NCI-H1105 treated with DMSO at 0.1 percent for 48 hours (cell line): ENCODE data around the gene DHCR7.
A peak's percentile ranks its signal among the peaks of the same experiment; 100 is the strongest.

Experiments used
- DNase-seq: peaks from one replicate; lab custom pipeline; 2025; lab: John Stamatoyannopoulos, UW

Gene DHCR7, protein sequence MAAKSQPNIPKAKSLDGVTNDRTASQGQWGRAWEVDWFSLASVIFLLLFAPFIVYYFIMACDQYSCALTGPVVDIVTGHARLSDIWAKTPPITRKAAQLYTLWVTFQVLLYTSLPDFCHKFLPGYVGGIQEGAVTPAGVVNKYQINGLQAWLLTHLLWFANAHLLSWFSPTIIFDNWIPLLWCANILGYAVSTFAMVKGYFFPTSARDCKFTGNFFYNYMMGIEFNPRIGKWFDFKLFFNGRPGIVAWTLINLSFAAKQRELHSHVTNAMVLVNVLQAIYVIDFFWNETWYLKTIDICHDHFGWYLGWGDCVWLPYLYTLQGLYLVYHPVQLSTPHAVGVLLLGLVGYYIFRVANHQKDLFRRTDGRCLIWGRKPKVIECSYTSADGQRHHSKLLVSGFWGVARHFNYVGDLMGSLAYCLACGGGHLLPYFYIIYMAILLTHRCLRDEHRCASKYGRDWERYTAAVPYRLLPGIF

DNA sequence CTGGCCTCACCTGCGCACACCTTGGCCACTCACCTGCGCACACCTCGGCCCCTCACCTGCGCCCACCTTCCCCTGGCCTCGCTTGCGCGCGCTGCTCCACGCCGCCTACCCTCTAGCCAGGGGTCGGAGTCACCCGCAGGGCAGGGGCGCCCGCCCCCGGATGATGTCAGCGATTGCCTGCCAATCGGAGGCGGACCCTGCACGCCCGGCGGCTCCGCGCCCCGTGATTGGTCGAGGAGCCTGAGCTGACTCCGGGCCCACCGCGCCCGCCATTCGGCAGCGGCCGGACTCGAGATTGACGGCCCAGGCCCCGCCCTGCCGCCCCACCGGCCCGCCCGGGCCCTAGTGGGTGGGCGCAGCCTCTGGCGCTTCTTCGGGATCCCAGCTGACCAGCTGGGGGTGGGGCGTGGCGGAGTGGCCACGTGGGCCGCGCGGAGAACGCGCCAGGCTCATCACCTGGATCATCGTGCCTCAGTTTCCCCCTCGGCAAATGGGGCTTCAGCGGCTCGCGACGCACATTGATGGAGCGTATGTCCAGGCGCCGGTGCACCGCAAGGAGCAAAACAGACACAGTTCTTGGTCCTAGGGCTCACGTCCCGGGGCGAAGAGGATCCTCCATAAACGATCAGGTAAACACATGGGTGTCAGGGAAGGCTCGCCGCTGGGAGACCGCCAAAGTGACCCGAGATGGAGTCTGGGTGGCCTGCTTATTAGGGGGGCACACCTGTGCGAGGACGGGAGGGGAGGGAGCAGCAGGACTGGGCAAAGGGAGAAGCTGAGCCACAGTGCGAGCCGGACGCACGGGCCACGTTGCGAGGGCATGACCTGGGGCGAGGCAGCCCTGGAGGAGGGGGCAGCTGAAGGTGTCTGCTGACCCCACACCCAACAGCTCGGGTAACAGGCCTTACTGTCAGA is at the start of gene DHCR7:
DHCR7 (minus strand) TSS at position 137 of the 915 bp plus-strand sequence. CDS start 3,441 bp downstream, outside the sequence.
- peak; percentile 96 for DNase-seq

DNA sequence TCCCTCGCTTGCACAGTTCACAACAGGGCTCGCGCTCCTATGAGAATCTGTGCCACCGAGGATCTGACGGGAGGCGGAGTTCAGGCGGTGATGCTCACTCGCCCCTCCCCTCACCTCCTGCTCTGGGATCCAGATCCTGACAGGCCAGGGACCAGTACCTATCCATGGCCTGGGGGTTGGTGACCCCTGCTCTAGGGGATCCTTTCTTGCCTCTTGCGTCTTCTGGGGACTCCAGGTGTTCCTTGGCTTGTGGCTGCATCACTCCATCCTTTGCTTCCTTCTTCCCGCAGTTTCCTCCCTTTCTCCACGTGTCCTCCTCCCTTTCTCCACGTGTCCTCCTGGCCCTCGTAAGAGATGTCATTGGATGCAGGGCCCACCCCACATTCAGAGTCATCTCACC is 48.2 kb upstream of the DHCR7 start:
- no peak for DNase-seq

DNA sequence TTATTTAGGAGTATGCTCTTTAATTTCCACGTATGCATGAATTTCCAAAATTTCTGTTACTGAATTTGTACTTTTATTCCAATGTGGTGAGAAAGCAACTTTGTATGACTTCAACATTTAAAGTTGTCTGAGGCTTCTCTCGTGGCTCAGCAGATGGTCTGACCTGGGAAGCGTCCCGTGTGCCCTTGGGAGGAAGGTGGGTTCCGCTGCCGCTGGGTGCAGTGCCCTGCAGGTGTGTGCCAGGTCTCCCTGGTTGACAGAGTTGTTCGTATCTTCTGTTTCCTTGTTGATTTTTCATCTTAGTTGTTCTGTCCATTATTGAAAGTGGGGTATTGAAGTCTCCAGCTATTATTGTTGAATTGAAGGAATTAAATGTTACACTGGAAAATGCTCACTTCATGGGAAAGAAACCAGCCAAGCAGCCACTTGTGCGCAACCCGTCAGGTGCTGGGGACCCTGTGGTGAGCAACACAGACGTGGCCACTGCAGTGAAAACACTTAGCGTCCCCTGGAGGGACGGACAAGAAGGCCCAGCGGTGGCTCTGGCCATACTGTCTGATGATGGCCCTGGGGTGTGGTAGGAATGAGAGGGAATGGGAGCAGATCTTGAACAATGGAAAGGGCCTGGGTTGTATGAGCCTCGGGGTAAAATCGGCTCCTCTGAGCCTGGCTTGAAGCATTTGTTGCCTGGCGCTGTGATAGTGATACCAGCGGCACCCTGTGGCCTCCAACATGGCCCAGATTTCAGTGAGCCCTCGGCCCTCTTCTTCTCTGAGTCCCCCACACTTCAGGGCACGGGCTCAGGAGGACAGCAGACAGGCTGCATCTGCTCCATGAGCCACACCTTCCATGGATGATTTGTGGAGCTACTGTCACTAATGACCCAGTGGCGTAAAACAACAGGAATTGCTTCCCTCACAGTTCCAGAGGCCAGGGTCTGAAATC is 47.4 kb upstream of the DHCR7 start:
- DNase-seq, result no peak

DNA sequence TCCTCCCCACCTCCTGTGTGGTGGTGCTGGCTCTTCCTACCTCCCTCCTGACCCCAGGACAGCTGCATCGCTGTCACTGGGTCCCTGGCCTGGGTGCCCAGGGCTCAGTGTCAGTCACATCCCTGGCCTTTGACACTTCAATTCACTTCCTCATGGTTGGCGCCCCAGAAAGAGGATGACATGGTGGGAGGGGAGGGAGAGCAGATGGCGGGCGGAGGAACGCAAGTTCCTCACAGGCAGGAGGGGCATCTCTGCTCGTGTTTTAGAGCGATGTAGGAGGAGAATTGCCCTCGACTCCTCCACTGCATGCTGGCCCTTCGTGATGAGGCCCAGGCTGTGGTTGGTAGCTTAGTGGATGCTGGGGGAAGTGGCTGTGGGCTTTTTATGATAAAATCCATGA is 43.7 kb upstream of the DHCR7 start:
- DNase-seq, result no peak

DNA sequence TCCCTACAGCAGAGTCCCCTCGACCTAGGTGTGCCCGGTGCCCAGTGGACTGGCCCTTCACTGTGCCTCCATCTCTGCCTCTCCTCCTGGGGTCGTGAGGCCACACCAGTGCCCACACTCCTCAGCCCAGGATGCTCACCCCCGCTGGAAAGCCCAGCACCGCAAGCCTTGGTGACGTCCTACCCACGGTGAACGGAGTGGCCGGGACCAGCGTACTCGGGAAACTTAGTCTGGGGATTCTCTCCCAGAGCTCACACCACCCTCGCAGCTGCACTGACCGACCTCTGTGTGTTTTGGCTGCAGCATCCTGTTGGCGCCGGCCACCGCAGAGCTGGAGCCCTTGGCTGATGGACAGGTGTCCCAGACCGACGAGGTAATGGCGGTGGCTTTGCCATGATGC is 43.3 kb upstream of the DHCR7 start:
- DNase-seq, result no peak

DNA sequence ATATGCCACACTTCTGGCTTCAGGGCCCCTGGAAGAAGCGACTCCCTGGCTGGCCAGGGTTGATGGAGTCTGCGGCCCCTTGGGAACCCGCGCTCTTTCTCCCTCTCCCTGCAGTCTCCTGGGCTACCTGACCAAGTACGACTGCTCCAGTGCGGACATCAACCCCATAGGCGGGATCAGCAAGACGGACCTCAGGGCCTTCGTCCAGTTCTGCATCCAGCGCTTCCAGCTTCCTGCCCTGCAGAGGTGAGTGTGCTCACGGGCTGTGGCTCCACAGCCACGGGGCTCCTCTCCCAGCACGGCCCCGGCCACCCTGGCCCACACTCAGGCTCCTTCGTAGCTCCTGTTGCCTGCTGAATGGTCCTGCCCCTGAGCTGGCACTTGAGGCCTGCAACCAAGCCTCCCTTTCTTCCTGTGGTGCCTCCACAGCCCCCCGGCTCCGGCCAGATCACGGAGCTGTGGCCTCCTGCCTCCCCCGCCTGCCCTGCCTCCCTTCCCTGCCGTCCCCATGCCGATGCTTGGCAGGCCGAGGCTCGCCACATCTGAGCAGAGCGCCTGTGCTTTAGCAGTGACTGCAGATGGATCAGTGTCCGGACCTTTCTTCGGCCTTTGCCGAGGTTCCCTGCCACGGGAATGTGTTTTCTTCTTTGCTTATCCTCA is 42.7 kb upstream of the DHCR7 start:
- no peak for DNase-seq

DNA sequence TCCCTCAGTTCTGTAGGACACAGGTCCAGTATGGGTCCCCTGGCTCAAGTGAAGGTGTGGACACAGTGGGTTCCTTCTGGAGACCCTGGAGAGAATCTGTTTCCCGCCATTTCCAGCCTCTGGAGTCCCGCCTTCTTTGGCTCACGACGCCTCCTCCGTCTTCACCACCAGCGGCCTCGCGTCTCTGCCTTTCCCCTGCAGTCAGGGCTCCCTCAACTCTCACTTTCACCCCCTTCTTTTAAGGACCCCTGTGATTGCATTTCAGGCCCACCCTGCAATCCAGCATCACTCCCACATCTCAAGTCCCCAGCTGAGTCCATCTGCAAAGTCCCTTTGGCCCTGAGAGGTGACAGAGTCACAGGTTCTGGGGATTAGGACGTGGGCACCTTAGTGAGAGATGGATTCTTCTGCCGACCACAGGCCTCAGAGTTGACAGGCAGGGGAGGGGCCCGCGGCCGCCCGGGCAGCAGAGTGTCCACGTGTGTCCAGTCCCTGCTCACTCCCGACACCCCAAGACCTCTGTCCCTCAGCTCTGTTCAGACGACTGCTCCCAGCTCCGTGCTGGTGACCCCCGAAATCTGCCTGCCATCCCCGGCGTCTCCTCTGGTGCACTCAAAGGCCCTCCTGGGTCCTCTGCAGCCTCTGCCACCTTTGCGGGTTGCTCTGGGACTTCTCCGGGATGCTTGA is 42.0 kb upstream of the DHCR7 start:
- no peak for DNase-seq

DNA sequence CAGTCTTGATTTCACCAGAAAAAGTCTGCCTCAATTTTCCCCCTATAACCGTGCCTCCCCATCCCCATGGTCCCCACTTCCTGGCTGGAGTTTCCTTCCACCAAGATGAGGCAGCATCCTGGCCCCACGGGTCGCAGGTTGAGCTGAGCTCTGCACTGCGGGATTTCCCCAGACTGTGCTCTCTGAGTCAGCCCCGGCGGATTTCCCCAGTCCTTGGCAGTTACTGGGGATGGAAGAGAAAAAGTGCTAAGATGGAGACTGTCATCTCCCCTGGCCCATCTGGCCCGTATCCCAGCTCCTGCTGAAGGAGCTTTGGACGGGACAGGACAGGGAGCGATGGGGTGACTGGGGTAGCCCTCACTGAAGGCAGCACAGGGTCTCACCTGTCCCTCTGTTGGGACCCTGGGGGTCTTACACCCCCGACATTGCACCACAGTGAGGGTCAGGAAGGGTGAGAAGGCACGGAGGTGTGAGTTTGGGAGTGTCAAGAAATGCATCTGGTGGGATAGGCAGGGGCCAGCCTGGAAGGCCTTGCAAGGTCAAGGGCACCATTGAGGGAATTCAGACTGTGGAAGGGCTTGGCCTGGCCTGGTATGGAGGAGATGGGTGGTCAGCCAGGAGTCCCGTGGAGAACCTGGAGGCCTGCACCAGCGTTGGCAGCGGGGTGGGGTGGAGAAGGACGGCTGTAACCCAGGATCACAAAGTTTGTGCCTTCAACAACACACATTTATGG is 41.3 kb upstream of the DHCR7 start:
- no peak for DNase-seq

DNA sequence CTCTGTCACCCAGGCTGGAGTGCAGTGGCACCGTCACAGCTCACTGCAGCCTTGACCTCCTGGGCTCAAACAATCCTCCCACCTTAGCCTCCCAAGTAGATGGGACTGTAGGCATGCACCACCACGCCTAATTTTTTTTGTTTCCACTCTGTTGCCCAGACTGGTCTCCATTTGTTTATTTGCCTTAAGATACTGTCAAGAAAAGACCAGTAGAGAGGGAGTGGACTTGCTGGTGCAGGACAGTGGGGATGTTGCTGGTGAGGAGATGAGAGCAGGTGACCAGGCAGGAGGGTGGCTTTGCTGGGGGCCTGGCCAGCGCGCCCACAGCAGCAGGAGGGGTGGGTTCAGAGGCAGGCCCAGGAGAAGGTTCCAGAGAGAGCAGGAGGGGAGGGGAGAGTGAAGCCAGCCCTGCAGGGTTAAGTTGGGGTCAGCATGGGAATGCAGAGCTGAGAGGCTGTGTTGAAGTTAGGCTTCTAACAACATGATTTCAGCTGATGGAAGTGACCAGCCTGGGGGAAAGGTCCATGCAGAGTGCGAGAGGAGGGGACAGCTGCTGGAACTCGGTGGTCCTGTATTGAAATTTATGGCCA is 40.6 kb upstream of the DHCR7 start:
- no peak for DNase-seq

DNA sequence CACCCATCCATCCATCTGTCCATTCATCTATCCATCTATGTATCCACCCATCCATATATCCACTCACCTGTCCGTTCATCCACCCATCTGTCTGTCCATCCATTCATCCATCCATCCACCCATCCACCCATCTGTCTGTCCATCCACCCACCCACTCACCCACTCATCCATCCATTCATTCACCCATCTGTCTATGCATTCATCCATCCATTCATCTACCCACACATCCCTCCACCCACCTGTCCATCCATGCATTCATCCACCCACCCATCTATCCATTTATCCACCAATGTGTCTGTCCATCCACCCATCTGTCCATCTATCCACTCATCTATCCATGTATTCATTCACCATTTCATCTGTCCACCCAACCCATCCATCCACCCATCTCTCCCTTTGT is 38.1 kb upstream of the DHCR7 start:
- DNase-seq, result no peak

DNA sequence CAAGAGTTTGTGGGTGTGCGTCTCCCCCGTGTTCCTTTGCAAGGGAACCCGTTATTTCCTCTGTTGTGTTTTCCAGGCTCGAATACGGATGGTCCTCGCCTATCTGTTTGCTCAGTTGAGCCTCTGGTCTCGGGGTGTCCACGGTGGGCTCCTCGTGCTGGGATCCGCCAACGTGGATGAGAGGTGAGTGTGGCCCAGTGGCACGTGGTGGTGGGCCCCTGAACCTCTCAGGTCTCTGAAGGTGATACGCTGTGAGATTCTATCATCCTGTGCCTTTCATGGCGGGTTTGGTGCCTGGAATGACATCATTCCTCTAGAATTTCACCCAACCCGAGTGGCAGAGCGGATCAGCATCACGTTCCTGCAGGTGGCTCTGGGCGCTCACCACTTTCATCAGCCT is 37.3 kb upstream of the DHCR7 start:
- DNase-seq, result no peak

DNA sequence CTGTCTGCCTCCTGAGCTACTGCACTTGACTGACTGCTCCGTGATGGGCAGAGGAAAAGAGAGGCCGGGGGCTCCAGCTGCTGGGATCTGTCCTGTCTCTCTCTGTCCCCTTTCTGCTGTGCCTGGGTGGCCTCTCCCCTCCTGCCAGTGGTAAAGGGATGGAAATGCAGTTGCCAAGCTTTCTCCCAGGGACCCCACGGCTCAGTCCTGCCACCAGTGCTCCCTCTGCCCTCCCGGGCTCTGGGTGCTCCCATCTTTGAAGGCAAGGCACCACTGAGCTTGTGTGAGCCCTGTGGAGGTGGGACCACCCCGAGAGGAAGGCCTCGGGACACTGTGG is 36.8 kb upstream of the DHCR7 start:
- DNase-seq, result no peak

DNA sequence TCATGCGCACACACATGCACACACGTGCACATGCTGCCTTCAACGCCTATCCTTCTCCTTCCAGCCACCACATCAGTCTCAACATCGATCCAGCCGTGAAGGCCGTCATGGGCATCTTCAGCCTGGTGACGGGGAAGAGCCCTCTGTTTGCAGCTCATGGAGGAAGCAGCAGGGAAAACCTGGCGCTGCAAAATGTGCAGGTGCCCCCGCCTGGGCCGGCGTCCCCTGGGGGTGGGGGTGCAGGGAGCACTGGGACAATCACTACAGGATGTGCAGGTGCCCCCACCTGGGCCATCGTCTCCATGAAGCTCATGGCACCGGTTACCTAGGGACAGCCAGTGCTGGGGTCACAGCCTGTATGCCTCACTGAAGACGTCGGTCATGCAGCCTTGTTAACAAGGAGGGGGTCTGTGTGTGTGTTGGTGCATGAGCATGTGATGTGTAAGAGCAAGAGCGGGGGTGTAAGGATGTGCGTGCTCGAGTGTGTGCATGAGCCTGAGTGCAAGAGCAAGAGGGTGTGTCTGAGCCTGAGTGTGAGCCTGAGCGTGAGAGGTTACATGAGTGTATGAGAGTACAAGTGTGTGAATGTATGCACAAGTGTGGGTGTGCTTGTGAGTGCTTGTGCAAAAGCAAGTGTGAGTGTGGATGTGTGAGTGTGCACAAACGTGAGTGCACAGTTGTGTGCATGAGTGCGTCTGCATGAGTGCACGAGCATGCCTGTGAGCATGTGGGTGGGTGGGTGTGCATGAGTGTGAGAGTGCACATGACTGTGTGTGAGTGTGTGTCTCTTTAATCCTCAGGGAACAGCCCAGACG is 36.3 kb upstream of the DHCR7 start:
- no peak for DNase-seq

DNA sequence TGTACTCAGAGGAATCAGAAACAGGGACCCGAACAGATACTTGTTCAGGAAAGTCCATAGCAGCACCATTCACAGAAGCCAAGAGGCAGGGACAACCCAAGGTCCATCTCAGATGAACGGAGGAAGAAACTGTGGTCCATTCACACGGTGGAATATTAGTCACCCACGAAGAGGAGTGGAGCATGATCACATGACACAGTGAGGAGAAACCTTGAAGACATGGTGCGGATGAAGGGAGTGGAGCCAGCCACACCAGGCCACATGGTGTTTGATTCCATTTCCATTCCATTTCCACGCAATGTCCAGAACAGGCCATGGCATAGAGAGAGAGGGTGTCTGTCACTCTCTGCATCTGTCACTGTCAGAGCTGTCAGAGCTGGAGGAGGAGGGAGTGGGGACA is 35.5 kb upstream of the DHCR7 start:
- DNase-seq, result no peak

DNA sequence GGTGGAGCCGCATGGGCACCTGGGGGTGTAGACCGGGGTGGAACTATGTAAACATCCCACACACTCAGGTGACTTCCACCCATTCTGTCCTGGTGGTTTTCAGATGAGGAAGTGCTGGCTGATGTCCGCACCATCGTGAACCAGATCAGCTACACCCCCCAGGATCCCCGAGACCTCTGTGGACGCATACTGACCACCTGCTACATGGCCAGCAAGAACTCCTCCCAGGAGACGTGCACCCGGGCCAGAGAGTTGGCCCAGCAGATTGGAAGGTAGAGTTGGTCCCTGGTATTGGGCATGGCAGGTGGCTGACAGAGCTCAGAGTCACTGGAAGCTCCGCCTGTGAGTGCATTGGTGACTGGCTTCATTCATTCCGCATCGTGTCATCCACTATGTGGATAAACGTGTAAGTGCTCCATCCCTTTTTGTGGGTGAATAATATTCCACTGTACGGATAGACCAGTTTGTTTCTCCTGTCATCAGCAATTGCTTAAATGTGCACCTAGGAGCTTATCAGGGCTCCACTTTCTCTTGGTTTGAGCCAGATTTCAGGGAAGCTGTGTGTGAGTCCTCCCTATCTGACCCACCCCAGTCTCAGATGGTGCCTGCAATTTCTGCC is 34.7 kb upstream of the DHCR7 start:
- DNase-seq, result no peak

DNA sequence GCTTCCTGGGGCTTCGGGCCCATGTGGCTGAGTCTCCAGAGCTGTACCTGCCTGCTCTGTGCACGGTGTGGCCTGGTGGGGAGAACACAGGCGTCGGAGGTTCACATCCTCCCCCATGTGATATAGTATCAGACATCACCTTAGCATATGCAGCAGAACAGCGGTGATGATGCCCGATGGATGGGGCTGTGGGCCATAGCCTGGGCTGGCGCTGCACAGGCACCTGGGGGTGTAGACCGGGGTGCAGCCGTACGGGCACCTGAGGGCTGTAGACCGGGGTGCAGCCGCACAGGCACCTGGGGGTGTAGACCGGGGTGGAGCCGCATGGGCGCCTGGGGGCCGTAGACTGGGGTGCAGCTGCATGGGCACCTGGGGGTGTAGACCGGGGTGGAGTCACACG is 34.0 kb upstream of the DHCR7 start:
- DNase-seq, result no peak

DNA sequence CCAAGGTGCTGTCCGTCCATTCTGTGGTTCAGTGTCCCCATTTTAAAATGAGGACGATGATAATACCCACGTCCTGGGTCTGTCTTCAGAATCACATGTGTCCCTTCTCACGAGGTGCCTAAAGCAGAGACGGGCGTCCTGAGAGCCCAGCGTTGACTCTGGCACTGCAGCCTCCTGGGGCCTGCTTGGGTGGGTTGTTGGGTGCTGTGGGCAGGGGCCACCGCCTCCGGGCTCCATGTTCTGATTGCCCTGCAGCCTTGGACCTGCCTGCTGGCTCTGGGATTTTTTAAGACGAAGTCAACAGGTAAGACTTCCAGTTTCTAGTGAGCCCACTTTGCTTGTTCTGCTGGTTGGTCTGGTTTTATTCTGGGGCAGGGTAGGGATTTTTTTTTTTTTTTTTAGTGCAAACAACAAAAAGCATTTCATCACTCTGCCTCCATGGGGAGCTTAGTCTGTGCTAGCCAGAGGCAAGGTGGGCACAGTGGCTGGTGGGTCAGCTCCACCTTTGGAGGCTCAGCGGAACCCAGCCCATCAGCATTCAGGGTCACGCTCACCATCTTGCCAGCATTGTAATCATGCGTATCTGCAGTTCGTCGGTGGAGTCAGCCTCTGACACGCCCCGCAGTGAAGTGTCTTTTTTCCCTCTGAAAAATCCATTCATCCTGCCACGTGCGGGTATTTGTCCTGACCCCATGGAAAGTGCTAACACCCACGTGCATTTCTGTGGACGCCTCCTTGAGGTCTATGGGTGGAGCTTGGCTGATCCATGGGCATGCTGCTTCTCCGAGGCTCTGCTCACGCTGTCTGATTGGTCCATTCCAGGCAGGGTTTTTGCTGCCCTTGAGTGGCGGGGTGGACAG is 33.1 kb upstream of the DHCR7 start:
- DNase-seq, result no peak

DNA sequence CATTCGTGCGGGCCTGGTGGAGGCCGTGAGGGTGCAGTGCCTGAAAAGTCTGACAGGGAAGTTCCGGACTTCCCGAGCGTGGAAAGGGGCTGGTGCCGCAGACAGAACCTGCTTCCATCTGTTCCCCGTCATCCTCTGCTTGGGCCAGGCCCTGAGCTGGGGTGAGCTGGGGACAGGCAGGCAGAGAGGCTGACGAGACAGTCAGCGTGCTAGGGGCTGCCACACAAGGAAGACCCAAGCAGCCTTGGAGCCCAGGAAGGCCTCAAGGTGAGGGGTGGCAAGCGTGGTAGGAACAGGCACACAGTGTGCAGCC is 30.3 kb upstream of the DHCR7 start:
- DNase-seq, result no peak
